WTC11 (cell line): ENCODE results near the gene EIF5A2. TPM values are rescaled to one million over a fixed set of nuclear protein-coding genes. Genes with fewer than 3 reads are reported as not detected.

Experiments
- ATAC-seq: fragments of 200-7000 bp; cut with Tn5 transposase; 2 replicates; pipeline ENCODE4 v1.10.0; 2021; ENCODE audit warnings: mild to moderate bottlenecking, moderate library complexity
- CTCF ChIA-PET: fragments of 300-600 bp; sonication (Branson Sonifier 250); formaldehyde crosslinking; loops from one replicate; lab custom pipeline; 2021; ENCODE audit warnings: antibody characterized with exemption; lab: Charles Lee
- POLR2A ChIA-PET: fragments of 350-600 bp; sonication (Branson Sonifier 250); formaldehyde crosslinking; loops from one replicate; lab custom pipeline; 2021; ENCODE audit warnings: antibody characterized with exemption; lab: Charles Lee
- DNase-seq: peaks from one replicate; pipeline ENCODE4 v3.0.0; 2021; ENCODE audit warnings: low spot score
- H3K27ac Mint-ChIP-seq: 2 replicates; pipeline ENCODE4 v1.8.0; 2021; ENCODE audit warnings: mixed read lengths
- H3K27me3 Mint-ChIP-seq: 2 replicates; pipeline ENCODE4 v1.8.0; 2021; ENCODE audit warnings: low read depth, mild to moderate bottlenecking, moderate library complexity, mixed read lengths
- H3K36me3 Mint-ChIP-seq: 2 replicates; pipeline ENCODE4 v1.8.0; 2021; ENCODE audit warnings: mixed read lengths
- H3K4me1 Mint-ChIP-seq: 2 replicates; pipeline ENCODE4 v1.8.0; 2022; ENCODE audit warnings: mixed read lengths
- H3K4me3 Mint-ChIP-seq: 2 replicates; pipeline ENCODE4 v1.8.0; 2021; ENCODE audit warnings: mild to moderate bottlenecking, moderate library complexity, mixed read lengths
- H3K9me3 Mint-ChIP-seq: 2 replicates; pipeline ENCODE4 v1.8.0; 2021; ENCODE audit warnings: mixed read lengths
- AR ChIP-seq: fragments of 250-450 bp; sonication (Bioruptor Pico); IDR thresholded peaks from 2 replicates; pipeline ENCODE4 v1.9.0; 2021; ENCODE audit warnings: mild to moderate bottlenecking
- EMX1 ChIP-seq: fragments of 250-450 bp; sonication (Bioruptor Pico); IDR thresholded peaks from 2 replicates; pipeline ENCODE4 v1.8.0; 2021; ENCODE audit warnings: mild to moderate bottlenecking
- ERG ChIP-seq: fragments of 250-450 bp; sonication (Bioruptor Pico); IDR thresholded peaks from 2 replicates; pipeline ENCODE4 v1.8.0; 2021; ENCODE audit warnings: mild to moderate bottlenecking
- JUN ChIP-seq: sonication (generic); formaldehyde crosslinking; IDR thresholded peaks from 2 replicates; pipeline ENCODE4 v1.8.0; 2023; ENCODE audit warnings: mild to moderate bottlenecking, missing genetic modification reagents
- PRRX2 ChIP-seq: fragments of 250-450 bp; sonication (Bioruptor Pico); IDR thresholded peaks from 2 replicates; pipeline ENCODE4 v1.8.0; 2021; ENCODE audit warnings: mild to moderate bottlenecking
- RORB ChIP-seq: fragments of 250-450 bp; sonication (Bioruptor Pico); IDR thresholded peaks from 2 replicates; pipeline ENCODE4 v1.9.0; 2021; ENCODE audit warnings: mild to moderate bottlenecking
- SMAD3 ChIP-seq: sonication (generic); formaldehyde crosslinking; IDR thresholded peaks from 2 replicates; pipeline ENCODE4 v1.8.0; 2022; ENCODE audit warnings: missing genetic modification reagents, mild to moderate bottlenecking, borderline replicate concordance
- TCF7 ChIP-seq: sonication (generic); formaldehyde crosslinking; IDR thresholded peaks from 2 replicates; pipeline ENCODE4 v1.8.0; 2022; ENCODE audit warnings: mild to moderate bottlenecking, low read depth, missing genetic modification reagents, moderate library complexity
- ZNF396 ChIP-seq: fragments of 250-450 bp; sonication (Bioruptor Pico); IDR thresholded peaks from 2 replicates; pipeline ENCODE4 v1.8.0; 2021; ENCODE audit warnings: mild to moderate bottlenecking, moderate library complexity, borderline replicate concordance
- ZNF416 ChIP-seq: fragments of 250-450 bp; sonication (Bioruptor Pico); IDR thresholded peaks from 2 replicates; pipeline ENCODE4 v1.9.0; 2021; ENCODE audit warnings: mild to moderate bottlenecking, inconsistent platforms
- ZNF425 ChIP-seq: fragments of 250-450 bp; sonication (Bioruptor Pico); conservative IDR thresholded peaks from 2 replicates; pipeline ENCODE4 v1.9.0; 2021; ENCODE audit warnings: mild to moderate bottlenecking
- ZNF671 ChIP-seq: fragments of 250-450 bp; sonication (Bioruptor Pico); IDR thresholded peaks from 2 replicates; pipeline ENCODE4 v1.8.0; 2021; ENCODE audit warnings: mild to moderate bottlenecking
- total RNA-seq: library from RNA; stranded (reverse); gene quantifications from 3 replicates; pipeline ENCODE4 v1.2.3, GENCODE V29; 2021

Gene EIF5A2
- total RNA-seq, 1 experiment from 2014 or later: 7.6 TPM

- 0 out of 2 replicates have a peak, but pooled peaks have one; percentile 47 for TF ChIP-seq ZNF425 (CRISPR knock-in tag)
- TF ChIP-seq JUN: no peak
- TF ChIP-seq RORB (CRISPR knock-in tag): no peak
- TF ChIP-seq, all 79 proteins: peak for 1
- no peak for DNase-seq
Observed at GRCh38 chr3:170869239-170869590, 39.2 kb downstream of the EIF5A2 start.

GRCh38 chr3:170868577-170869238 is 39.7 kb downstream of the EIF5A2 start:
- DNase-seq (no peak), ATAC-seq (no peak)
- H3K36me3 Mint-ChIP-seq: peaks cover 41% of the 10 kb centered on the region
- H3K27ac Mint-ChIP-seq: peak overlapping the region; percentile 100
- peak overlapping the region; percentile 92 for H3K4me3 Mint-ChIP-seq
- CTCF ChIA-PET: interaction anchor here (0.6 kb wide), 1 partner anchor 181 kb away, joined by 3 read pairs; no protein-coding TSS in a partner anchor
- H3K9me3 Mint-ChIP-seq: peaks cover 3% of the 10 kb centered on the region; the same call in 1 of the 2 replicates
- TF ChIP-seq AR (0 out of 2 replicates have a peak, but pooled peaks have one; percentile 58), SMAD3 (CRISPR knock-in tag) (no peak), ERG (CRISPR knock-in tag) (0 out of 2 replicates have a peak, but pooled peaks have one; percentile 15)
- H3K27me3 Mint-ChIP-seq: no peaks in the 10 kb centered on the region; the same call in 1 of the 2 replicates
- H3K4me1 Mint-ChIP-seq: peaks cover 25% of the 10 kb centered on the region
- POLR2A ChIA-PET: interaction anchor here (0.7 kb wide), 1 partner anchor 40 kb away, joined by 4 read pairs; no protein-coding TSS in a partner anchor

More at GRCh38 chr3:170869239-170869590, 39.2 kb downstream of the EIF5A2 start:
- Mint-ChIP-seq H3K27ac (peak overlapping the region; percentile 100), H3K4me1 (peaks cover 25% of the 10 kb centered on the region), H3K36me3 (peaks cover 41% of the 10 kb centered on the region), H3K27me3 (no peaks in the 10 kb centered on the region; the same call in 1 of the 2 replicates), H3K9me3 (peaks cover 3% of the 10 kb centered on the region; the same call in 1 of the 2 replicates), H3K4me3 (peak overlapping the region; percentile 92)
- ChIA-PET CTCF (interaction anchor here (0.9 to 1.1 kb wide), 2 partner anchors 57 to 455 kb away, joined by 3 to 6 read pairs; no protein-coding TSS in a partner anchor), POLR2A (interaction anchor here (0.8 to 1.5 kb wide), 5 partner anchors 16 to 179 kb away, joined by 3 to 8 read pairs (median 4); no protein-coding TSS in a partner anchor)
- ATAC-seq: no peak

GRCh38 chr3:170867143-170867937 is 41.1 kb downstream of the EIF5A2 start:
- H3K4me1 Mint-ChIP-seq: peaks cover 25% of the 10 kb centered on the region
- TF ChIP-seq AR (peak; percentile 60; the same call in 1 of the 2 replicates), TCF7 (no peak), ZNF416 (CRISPR knock-in tag) (peak; percentile 55; the same call in 1 of the 2 replicates), ZNF396 (CRISPR knock-in tag) (no peak), ZNF671 (CRISPR knock-in tag) (peak; percentile 85), EMX1 (CRISPR knock-in tag) (peak; percentile 81; the same call in 1 of the 2 replicates), ZNF425 (CRISPR knock-in tag) (peak; percentile 54), ERG (CRISPR knock-in tag) (no peak; the same call in 1 of the 2 replicates), PRRX2 (CRISPR knock-in tag) (peak; percentile 47; the same call in 1 of the 2 replicates)
- peaks cover 3% of the 10 kb centered on the region; the same call in 1 of the 2 replicates for H3K9me3 Mint-ChIP-seq
- peak overlapping the region; percentile 92 for H3K27ac Mint-ChIP-seq
- peaks cover 41% of the 10 kb centered on the region for H3K36me3 Mint-ChIP-seq
- H3K4me3 Mint-ChIP-seq: peak overlapping the region; percentile 41
- DNase-seq: no peak
- POLR2A ChIA-PET: no interaction called here
- CTCF ChIA-PET: no interaction called here
- no peaks in the 10 kb centered on the region for H3K27me3 Mint-ChIP-seq
- no peak for ATAC-seq
